AG04450 (cell line): ENCODE measurements around the gene RBFOX2. TPM values are rescaled to one million over a fixed set of nuclear protein-coding genes. Genes with fewer than 3 reads are reported as not detected.
"Not testable (repeated sequence)": the region's sequence is repeated elsewhere in the genome, so short reads cannot be mapped to it uniquely, and the experiment has no call there.

Experiments used
- CTCF ChIA-PET: fragments of 300-600, 350-600 bp; formaldehyde crosslinking; extraction: SDS; loops from one replicate; lab custom pipeline; 2022; ENCODE audit warnings: antibody characterized with exemption, inconsistent platforms; lab: Charles Lee
- POLR2A ChIA-PET: fragments of 350-600 bp; formaldehyde crosslinking; extraction: SDS; loops from one replicate; lab custom pipeline; 2021; ENCODE audit warnings: antibody characterized with exemption, inconsistent platforms; lab: Yijun Ruan, JAX
- DNase-seq: peaks from one replicate; pipeline ENCODE4 v3.0.0-alpha.2; 2011; ENCODE audit warnings: low read depth, low spot score
- H3K27ac ChIP-seq: one replicate; pipeline ENCODE4 v1.5.1; 2012; ENCODE audit warnings: low read depth, low read length, control low read depth
- H3K27me3 ChIP-seq: one replicate; pipeline ENCODE4 v1.6.0; 2012; ENCODE audit warnings: low read length; ENCODE audit not compliant: control insufficient read depth, insufficient read depth
- H3K4me3 ChIP-seq: 2 replicates; pipeline ENCODE4 v1.5.1; 2011; ENCODE audit warnings: mild to moderate bottlenecking, low read depth, low read length, control low read depth
- H3K9me3 ChIP-seq: 2 replicates; pipeline ENCODE4 v1.5.1; 2012; ENCODE audit warnings: low read length; ENCODE audit not compliant: control insufficient read depth, insufficient read depth
- CTCF ChIP-seq: IDR thresholded peaks from 2 replicates; pipeline ENCODE4 v1.5.1; 2011; ENCODE audit warnings: low read depth, low read length, control low read depth, inconsistent platforms
- polyA minus RNA-seq: library from RNA; depleted of rRNA, polyadenylated mRNA; stranded (reverse); fragments of >200 nt; gene quantifications from 2 replicates; pipeline ENCODE4 v1.2.3, GENCODE V29; 2011; rRNA and poly(A)+ RNA removed
- polyA plus RNA-seq: library from polyadenylated mRNA; depleted of rRNA; stranded (reverse); fragments of >200 nt; gene quantifications from 2 replicates; pipeline ENCODE4 v1.2.3, GENCODE V29; 2011; rRNA removed

RBFOX2 gene
- polyA plus RNA-seq = 253 and 288 TPM in 2 replicates
- polyA minus RNA-seq = 393 and 415 TPM in 2 replicates

DNA sequence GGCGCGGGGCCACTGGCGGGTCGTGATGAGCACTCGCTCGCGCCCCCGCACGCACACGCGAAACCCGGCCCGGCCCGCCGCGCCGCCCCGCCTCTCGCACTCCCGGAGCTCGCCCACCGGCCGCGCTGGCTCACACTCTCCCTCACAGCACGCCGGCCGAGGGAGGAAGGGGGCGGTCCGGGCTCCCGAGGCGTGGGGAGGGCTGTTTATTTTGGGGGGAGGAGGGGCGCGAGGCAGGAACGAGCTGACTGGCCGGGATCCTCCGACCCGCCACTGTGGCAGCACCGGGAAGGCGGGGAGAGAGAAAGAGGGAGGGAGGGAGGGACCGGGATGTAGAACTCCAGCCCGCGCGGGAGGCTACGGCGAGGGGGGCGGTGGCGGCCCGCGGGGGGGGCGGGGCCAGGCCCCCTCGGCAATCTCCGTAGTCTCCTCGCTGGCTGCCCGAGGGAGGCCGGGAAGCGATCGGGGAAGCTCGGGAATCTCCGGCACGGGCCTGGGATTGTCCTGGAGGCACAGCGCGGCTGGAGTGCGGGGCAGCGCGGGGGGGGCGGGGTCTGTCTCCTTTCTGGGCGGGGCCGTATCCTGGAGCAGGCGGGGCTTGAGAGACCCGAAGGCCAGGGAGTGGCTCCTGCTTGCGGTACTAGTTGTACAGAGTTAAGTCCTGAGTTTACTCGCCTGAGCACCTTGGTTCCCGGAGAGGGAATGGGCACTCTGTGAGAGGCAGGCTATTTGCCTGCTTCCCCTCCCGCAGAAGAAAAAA is at the start of gene RBFOX2:
Gene RBFOX2, minus strand, starts transcription at position 179 of the 760 bp plus-strand sequence. CDS start 399 bp downstream, outside the sequence.
- Histone ChIP-seq H3K27ac (peak within 1 kb of the TSS; percentile 54), H3K9me3 (no peaks in the 10 kb centered on the region), H3K4me3 (peak within 1 kb of the TSS; percentile 91), H3K27me3 (no peaks in the 10 kb centered on the region)
- POLR2A ChIA-PET = interaction anchor here (0.6 to 3.9 kb wide), 17 partner anchors 11 to 401 kb away, joined by 3 to 30 read pairs (median 3); no protein-coding TSS in a partner anchor
- TF ChIP-seq CTCF = no peak
- DNase-seq = peak; percentile 94
- CTCF ChIA-PET = interaction anchor here (0.6 to 4.4 kb wide), 4 partner anchors 37 to 463 kb away, joined by 3 to 57 read pairs (median 6); no protein-coding TSS in a partner anchor

- no peak for TF ChIP-seq CTCF
- POLR2A ChIA-PET = no interaction called here
Observed at GRCh38 chr22:36077271-36077670, 48.6 kb upstream of the RBFOX2 start.

GRCh38 chr22:36075724-36076123 is 47.1 kb upstream of the RBFOX2 start:
- Histone ChIP-seq H3K4me3 (no peak overlapping the region), H3K27ac (no peak overlapping the region), H3K9me3 (no peaks in the 10 kb centered on the region; the same call in 1 of the 2 replicates), H3K27me3 (peaks cover 2% of the 10 kb centered on the region)
- no peak for TF ChIP-seq CTCF
- ChIA-PET POLR2A (no interaction called here), CTCF (interaction anchor here (0.6 to 11.8 kb wide), 2 partner anchors 10 to 33 kb away, joined by 5 to 102 read pairs; no protein-coding TSS in a partner anchor)
- no peak for DNase-seq

More at GRCh38 chr22:36077271-36077670, 48.6 kb upstream of the RBFOX2 start:
- Histone ChIP-seq H3K4me3 (no peak overlapping the region), H3K27me3 (peaks cover 2% of the 10 kb centered on the region), H3K27ac (no peak overlapping the region), H3K9me3 (no peaks in the 10 kb centered on the region; the same call in 1 of the 2 replicates)
- no peak for DNase-seq
- CTCF ChIA-PET = interaction anchor here (11.8 kb wide), 1 partner anchor 12 kb away, joined by 102 read pairs; no protein-coding TSS in a partner anchor

DNA sequence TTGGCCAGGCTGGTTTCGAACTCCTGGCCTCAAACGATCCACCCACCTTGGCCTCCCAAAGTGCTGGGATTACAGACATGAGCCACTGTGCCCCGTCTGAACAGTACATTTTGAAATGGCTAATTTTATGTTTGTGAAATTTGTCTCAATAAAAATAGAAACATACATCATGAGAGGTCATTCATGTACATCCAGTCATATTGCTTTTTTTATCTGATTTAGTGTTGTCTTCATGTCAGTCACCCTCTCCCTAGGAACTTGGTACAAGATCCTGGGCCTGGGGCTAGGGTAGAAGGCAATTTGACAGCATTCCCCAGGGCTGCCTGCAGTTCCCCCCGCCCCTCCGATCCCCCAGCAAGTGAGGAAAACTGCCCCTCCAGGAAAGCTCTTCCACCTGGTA is 46.6 kb upstream of the RBFOX2 start:
- ChIA-PET CTCF (interaction anchor here (11.8 kb wide), 1 partner anchor 10 kb away, joined by 102 read pairs; no protein-coding TSS in a partner anchor), POLR2A (no interaction called here)
- DNase-seq = no peak
- peaks cover 2% of the 10 kb centered on the region for H3K27me3 ChIP-seq
- no peaks in the 10 kb centered on the region; the same call in 1 of the 2 replicates for H3K9me3 ChIP-seq
- no peak overlapping the region for H3K4me3 ChIP-seq
- TF ChIP-seq CTCF = no peak
- no peak overlapping the region for H3K27ac ChIP-seq

DNA sequence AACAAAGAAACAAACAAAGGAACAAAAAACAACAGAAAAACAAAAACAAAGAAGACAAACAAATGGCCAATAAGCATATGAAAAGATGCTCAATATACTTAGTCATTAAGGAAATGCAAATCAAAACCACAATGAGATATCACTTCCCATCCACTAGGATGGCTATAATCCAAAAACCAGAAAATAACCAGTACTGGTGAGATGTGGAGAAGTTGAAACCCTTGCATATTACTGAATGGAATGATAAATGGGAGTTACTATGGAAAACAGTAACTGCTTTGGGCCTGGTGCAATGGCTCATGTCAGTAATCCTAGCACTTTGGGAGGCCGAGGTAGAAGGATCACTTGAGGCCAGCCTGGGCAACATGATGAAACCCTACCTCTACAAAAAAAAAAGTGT is 44.9 kb upstream of the RBFOX2 start:
- TF ChIP-seq CTCF = no peak
- ChIA-PET POLR2A (no interaction called here), CTCF (no interaction called here)
- H3K4me3 ChIP-seq = no peak overlapping the region
- H3K9me3 ChIP-seq = no peaks in the 10 kb centered on the region; the same call in 1 of the 2 replicates
- peaks cover 2% of the 10 kb centered on the region for H3K27me3 ChIP-seq
- no peak overlapping the region for H3K27ac ChIP-seq
- no peak for DNase-seq

- H3K9me3 ChIP-seq, DNase-seq, H3K27ac ChIP-seq, CTCF ChIA-PET, H3K27me3 ChIP-seq, H3K4me3 ChIP-seq: not testable (repeated sequence)
- POLR2A ChIA-PET = interaction anchor here (1.3 kb wide), 1 partner anchor 42 kb away, joined by 3 read pairs; the partner anchor contains the start of gene RBFOX2
Observed at GRCh38 chr22:36070645-36071044, 42.0 kb upstream of the RBFOX2 start.
